Stimulated activated CD8-positive, alpha-beta memory T cell treated with anti-CD3 and anti-CD28 coated beads, Interleukin-12 subunit alpha, Interleukin-12 subunit beta, amount 100 ng/mL, for 24 hours (primary cell): ENCODE data around the gene SH3D21.

ENCODE experiments used
- DNase-seq: peaks from one replicate; pipeline ENCODE4 v3.0.0-alpha.2; 2020; ENCODE audit errors: extremely low read depth

SH3D21 gene

DNA sequence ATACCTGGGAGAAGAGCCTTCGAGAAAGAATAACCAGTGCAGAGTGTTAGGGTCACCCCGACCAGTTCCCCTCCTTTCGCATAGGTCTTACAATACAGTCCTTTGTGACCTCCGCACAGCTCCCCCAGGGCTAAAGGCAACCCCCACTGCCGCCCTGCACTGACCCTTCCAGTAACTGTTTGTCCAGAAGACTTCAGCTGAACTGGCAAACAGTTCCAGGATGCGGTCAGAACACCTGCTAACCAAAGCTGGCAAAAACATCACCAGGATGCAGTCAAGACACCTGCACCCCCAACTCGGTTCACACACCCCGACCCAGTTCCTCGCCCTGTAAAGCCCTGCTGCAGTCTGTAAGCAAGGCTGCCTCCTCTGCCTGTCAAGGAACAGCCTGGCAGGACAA lies 23.6 kb downstream of the SH3D21 start:
- DNase-seq = no peak

DNA sequence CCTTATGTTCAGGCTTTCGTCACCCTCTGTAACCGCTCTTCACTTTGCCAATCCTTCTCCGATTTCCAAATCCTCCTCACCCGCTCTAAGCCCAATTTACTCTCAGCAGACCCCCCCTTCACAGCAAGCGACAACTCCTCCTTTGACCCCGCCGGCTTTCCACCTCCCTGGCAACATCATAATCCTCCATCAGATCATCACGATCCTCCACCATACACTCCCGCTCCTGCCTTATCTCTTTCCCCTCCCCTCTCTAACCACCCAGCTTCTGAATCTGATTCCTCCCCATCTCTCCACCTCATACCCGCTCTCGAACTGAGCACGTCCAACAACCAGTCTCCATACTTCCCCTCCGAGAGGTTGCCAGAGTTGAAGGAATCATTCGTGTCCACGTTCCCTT lies 24.8 kb downstream of the SH3D21 start:
- DNase-seq = no peak

DNA sequence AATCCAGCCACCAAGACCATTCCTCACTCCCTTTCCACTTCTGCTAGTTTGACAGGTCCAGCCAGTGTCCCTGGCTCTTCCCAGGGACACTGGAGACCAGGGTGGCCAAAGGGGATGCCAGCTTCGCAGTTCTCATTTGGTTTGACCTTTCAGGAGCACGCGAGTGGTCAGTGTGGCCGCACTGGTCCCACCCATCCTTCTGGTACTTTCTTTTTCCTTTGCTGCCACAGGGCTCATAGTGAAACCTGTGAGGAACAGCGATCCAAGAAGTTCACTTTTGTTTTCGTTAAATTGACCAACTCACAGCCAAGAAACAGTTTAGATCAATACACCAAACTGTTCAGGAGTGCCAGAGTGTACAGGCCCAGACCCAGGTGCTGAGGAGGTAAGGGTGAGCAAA lies 31.7 kb downstream of the SH3D21 start:
- DNase-seq = no peak

DNA sequence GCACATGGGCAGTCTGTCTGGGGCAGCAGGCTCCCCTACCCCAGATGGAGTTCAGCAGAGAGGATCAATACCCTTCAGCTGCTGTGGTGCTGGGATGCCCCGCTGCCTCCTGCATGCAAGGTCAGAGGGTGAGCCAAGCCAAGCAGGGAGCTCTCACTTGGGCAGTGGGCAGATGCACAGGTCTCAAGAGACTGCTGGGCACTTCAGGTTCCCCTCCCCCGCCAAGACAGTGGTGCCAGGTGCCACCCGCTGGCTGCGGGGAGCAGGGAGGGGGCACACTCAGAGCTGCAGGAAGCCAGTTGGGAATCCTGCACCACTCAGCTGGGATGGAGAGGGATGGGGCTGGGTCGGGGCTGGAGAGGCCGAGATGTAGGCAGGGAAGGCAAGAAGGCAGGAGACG lies 33.0 kb downstream of the SH3D21 start:
- no peak for DNase-seq

DNA sequence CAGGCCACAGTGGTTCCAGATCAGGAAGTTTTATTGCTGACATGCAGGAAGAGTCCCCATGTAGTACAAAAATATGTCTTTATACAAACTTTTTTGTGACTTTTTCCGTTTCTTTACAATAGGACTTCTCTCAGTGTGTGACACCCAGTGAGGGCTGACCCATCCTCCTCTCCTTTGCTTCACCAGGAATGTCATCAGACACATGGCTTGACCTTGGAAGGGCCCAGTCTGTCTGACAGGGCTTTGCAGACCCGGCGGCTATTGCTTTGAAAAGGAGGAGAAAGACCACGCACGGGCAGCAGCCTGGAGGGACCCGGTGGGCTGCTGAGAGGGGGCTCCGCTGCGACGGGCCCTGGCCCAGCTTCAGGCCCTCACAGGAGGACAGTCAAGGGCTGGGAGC lies 33.4 kb downstream of the SH3D21 start:
- DNase-seq = no peak

DNA sequence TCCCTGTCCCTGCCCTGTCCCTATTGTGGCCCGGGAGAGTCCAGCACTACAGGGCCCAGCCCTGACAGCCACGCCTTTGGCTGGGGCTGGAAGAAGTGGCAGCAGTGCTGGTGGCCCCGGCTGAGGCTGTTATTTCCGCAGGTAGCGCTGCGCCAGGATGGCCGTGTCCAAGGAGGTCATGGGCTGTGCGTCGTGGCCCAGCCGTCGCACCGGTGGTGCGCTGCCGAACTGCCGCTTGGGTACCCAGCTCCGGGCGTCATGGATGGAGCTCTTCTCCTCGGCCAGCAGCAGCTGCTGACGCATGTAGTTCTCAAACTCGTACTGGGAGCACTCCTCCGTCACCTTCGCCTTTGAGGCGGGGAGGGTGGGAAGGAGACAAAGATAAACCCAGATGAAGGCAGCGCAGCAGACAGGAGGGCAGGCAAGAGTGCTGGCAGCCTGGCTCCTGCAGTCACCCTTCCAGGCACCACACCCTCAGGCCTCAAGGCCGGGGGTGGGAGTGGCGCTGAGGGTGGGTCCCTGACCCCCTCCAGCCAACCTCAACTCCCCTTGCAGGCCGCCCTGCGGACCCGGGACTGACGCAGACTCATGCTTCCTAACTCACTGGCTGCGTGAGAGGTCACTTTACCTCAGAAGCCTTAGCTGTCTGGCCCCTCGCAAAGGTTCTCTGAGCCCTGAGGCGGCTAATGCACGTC lies 35.6 kb downstream of the SH3D21 start:
- no peak for DNase-seq

DNA sequence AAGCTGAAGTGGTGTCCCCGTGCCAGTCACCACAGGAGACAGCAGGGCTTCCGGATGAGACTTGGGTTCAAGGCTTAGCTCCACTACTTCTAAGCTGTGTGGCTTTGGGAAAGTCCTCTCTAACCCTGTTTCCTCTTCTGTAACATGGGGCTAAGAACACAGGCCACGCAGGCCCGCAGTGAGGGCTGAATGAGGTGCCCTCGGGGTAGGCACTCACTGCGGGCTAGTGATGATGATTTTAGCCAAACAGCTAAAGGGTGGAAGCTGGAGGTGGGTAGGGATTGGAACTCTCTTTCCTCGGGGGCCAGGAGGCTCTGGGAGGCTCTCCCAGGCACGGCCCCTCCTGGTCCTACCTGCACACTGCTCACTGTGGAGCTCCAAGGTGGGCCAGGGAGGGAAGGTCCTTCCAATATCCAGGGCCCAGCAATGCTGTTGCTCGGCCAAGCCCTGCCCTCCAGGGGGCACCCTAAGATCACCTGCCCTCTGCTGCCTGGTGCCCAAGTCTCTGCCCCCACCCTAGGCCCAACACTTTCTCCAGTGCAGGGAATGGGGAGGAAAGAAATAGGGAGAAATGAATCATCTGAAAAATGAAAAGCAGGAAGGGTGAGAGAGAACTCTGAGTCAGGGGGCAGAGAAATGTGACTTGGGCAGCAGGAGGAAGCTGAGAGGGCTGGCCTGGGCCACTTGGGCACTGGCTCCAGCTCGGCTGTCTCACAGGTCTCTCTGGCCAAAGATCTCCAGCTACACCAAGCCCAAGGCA lies 36.4 kb downstream of the SH3D21 start:
- no peak for DNase-seq

DNA sequence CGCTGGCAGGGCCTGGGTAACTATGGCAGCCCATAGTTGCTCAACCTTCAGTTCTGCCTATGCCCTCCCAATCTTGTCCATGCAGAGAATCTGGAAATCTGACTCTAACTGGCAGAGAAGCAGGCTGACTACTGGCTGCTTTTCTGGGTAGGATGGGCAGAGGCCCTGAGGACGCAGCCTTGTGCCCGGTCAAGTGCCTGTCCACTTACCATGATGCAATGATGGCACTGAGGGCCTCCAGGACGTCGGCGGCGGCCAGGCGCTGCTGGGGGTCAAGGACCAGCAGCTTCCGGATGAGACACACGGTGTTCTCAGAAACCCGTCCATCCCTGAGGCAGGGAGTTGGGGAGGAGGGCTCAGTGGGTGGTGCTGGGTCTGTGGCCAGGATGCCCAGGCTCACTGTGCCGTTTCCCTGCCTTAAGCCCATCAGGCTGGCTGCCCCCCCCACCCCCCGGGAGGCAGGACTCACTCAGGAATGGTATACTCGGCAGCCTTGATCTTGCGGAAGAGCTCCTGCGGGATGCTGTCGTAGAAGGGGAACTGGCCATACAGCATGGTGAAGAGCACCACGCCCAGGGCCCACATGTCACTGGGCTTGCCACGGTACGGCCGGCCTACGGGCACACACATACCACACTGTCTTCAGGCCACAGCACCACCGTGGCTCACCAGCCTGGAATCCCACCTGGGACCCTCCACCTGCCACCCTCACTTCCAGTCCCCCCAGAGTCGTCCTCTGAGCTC lies 37.7 kb downstream of the SH3D21 start:
- no peak for DNase-seq

DNA sequence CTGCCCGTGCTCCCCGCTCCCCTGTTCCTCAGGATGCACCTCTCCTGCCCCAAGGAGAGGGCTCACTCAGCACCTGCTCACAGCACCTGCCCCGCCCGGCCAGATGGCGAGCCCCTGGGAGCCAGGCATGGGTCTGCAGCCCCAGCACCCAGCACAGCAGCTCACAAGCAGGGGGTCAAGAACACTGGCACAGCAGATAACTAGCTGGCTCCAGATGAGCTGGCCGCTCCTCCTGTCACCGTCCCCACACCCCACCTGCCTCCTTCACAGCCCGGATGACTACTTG lies 38.2 kb downstream of the SH3D21 start:
- no peak for DNase-seq

DNA sequence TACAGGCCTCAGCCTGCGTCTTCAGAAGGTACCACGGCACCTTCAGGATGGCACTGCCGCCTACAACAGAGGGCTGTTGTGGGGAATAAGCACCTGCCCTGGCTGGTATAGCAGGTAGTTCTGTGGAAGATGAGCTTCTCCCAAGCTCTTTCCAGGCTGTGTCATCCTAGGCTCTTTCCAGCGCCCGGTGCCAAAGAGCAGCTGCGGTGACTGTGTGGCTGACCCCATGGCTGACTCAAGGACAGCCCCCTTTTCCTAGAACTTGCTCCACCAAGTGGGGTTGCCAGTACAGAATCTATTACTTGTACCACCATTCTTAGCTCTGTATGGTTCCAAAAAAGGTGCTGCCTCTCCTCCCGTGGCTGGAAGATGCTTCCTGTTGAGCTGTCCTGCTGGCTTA lies 39.2 kb downstream of the SH3D21 start:
- no peak for DNase-seq

DNA sequence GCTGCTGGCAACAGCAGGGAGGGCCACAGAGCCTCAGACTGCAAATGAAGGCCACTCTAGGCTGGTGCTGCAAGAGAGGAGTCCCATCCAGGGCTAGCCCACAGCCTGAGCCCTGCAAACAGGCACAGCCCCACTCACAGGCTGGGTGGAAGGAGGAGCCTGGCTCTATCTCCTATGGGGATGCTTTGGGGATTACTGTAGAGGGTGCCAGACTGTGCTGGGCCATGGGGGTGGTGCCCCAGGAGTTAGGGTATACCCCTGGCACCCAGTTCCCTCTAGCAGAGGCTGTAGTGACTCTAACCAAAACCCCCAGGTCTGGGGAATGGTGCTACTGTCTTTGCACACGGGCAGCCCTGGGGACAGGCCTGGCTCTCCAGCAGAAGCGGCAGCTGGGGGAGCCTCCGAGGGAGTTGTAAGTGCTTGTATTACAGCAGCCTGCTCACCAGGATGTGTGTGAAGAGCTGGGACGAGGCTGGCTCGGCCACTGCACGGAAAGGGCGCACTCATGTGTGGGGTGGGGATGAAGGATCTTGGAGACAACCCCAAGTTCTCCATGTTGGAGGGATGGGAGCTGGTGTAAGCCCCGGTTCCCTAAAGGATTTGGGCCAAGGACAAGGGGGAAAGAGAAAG lies 40.7 kb downstream of the SH3D21 start:
- DNase-seq = no peak

DNA sequence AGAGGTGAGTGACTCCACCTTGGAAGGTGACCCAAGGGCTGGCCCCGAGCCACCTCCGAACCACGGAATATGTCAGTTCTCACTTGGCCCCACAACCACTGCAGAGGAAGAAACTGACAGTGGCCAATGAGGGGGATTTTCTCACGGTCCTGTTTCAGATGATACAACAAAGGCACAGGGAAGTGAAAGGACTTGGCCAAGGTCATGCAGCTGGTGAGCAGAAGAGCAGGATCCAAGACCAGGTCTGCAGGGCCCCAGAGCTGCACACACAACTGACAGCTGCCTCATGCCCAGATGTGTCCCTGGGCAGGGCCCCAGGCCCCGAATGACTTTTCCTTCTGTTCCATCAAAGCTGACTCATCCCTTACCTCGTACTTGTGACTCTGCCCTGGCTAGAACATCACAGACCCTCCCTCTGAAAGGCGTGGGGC lies 43.1 kb downstream of the SH3D21 start:
- DNase-seq = no peak

DNA sequence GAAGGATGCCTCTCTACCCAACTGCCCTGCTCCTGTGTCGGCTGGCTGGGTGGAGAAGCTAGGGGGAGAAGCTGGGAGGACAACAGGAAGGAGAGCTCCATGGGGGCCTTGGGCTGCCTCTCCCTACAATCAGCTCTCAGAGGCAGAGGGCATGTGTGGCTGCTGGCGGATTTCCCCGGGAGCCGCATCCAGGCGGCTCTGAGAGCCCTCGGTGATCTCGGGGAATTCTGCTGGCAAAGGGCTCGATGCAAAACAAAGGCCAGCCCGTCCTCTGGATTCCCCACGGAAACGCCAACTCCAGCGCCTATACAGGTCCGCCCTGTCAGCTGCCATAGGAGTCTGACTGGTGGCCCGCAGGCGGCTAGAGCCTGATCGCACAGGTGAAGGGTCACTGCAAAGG lies 43.7 kb downstream of the SH3D21 start:
- no peak for DNase-seq

DNA sequence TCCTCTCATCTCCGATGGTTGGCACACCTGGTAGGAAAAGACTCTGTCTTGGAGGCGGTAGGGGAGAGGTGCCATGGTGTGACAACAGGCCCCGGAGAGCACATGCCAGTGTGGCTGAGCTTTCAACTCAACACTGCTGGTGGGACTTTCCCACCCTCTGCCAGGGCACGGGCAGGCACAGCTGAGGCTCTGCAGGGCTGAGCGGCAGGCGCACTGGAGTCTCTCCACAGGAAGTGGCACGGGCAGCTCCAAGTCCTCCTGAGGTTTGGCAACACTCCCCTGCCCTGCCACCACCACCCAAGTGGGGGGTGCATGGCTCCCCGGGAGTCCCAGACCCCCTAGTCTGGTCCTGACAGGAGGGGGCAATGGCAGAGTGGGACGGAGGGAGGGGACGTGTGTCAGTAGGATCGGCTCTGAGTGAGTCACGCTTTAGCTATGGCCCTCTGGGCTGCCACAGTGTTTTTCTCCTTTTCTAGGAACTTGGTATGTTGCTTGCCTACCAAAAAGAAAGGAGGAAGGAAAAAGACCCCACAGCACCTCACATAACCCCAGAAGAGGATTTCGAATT lies 44.6 kb downstream of the SH3D21 start:
- no peak for DNase-seq

DNA sequence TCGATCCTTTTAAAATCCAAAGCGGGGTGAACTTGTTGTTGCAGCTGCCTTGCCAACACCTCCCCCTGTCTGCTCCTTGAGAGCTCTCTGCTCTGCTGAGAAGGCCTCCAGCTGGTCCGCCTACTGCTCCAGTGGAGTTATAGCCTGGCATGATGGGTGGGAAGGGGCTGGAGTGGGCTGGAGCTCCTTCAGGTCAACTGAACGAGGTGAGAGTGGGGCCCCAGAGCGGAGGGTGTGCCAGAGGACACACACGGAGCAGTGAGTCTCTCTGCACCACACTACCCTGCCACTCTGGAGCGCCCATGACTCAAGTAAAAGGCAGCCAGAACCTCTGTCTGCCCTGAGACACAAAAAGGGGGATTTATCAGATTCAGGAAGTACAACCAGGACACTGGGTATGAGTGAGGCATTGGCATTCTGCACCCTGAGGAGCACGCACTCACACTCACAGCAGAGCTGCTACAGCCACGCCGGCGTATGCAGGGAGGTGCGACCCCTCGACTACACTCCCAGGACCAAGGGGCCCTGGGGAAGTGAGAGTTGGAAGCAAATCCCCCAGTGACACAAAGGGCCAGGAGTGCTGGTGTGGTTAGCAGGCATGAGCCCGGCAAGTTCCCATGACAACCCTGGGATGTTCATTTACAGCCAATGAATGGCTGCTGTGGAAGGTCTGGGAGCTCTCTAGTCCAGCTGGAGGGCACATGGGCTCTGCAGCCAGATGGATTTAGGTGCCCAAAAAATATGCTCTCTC lies 45.2 kb downstream of the SH3D21 start:
- DNase-seq = no peak

DNA sequence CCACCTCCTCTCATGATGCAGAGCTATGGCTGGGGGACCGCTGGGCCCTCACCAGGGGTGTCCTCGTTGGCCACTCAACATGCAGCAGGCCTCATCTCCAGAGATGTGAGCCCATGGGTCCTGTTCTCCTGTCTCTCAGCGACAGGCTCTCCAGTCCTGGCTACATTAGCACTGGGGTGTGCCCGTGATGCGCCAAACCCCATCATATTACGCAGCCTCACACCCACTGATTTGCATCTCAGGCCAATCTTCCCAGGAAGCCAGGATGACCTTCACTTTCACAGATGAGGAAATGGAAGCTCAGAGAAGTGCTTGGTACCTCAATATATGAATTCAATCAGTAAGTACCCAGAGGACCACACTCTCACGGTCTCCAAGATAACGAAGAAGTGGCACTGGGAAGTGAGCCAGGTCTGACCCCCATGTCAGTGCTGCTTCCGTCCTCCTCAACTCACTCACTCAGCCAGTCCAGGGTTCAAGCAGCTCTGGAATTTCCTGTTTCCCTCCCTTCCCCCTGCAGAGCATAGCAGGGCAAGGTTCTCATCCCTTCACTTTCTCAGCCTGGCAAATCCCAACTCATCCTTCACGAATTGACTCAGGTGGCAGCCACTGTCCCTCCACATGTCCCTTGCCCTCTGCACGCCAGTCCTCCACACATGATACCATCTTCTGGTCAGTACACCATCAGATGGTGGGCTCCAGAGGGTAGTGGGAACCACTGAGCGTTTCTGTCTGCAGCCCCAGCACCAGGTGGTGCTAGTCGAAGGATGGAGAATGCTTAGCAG lies 46.1 kb downstream of the SH3D21 start:
- DNase-seq = no peak

DNA sequence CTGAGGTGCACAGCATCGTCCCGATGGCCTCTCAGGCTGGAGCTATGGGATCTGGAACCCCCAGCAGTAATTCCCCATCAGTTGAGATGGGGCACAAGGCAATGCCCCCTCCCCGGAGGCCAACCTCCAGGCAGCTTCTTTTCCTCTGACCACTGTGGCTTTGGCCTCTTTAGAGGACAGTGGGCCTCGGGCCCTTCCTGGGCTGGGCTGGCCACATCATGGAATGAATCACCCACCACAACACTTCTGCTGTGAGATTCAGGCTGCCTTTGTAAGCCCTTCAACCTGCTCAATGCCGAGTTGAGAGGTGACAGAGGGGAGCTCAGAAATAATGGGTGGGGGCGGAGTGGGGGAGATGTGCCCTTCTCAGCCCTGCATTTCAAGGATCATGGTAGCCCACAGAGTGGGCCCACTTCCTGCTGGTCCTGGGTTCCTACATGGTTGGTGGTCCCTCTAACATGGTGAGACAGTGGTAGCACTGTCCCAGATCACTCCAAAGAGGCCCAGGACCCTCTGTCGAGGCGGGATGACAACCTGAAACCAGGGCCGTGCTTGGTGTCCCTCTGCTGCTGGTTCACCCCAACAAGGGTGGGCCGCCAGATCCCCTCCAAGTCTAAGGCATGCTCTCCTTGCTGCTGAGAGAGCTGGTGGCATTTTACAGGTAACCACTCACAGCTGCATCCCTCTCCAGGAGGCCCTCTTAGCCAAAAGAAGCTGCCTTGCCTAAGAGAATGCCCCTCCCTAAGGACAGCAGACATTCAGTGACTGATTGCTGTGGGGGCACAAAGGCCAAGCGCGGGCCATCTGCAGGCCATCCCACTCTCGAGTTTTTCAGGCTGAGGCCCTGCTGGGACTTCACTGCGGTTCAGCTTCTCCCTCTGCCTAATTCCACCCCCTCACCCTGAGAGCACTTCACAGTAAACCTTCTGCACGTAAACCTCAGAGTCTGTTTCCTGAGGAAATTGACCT lies 47.0 kb downstream of the SH3D21 start:
- no peak for DNase-seq

DNA sequence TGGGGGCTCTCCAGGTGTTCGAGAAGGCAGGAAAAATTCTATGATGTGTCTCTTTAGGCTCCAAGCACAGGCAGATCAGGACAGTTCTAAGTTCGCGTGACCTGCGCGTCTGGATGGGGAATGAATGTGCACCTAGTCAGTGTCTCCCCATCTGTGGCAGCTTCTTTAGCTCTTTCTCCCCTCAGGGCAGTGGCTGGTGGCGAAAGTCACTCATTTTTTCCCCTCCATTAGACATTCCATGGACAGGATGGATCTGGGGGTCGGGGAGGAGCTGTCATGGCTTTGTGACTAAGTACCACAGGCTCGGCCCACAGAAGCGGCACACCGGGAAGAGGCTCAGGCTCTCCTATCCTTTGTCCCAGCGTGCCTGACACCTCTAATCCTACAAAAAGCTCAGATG lies 48.3 kb downstream of the SH3D21 start:
- no peak for DNase-seq

DNA sequence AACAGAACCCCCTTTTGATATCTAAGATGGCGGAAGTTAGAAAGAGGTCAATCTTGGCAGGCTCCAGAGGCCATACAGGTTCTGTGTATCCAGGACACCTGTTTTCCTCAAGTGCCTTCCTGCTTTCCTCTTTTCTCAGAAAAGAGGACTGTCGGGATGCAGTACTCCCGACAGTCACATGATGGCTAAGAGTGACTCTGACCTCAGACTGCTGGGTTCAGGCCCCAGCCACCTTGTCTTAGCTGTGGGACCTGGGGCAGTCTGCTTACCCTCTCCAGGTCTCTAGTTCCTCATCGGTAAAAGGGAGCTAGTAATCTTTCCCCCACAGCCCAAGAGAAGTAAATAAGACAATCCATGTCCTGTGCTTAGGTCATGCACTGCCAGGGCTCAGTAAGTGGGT lies 49.6 kb downstream of the SH3D21 start:
- DNase-seq = no peak
